HG02759 (cell line): ENCODE results near the gene UBR4.
"Not testable (repeated sequence)": the region's sequence is repeated elsewhere in the genome, so short reads cannot be mapped to it uniquely, and the experiment has no call there.

Source experiments
- ATAC-seq: cut with Tn5 transposase; IDR thresholded peaks from one replicate; pipeline ENCODE4 v1.9.1; 2021; ENCODE audit warnings: mild to moderate bottlenecking, moderate library complexity; ENCODE audit not compliant: unreplicated experiment

Gene UBR4

GRCh38 chr1:19220080-19220846, 10.2 kb upstream of the UBR4 start:
- no peak for ATAC-seq

GRCh38 chr1:19219451-19219850, 9.4 kb upstream of the UBR4 start:
- no peak for ATAC-seq

- ATAC-seq: not testable (repeated sequence)
Observed at GRCh38 chr1:19216585-19216984, 6.5 kb upstream of the UBR4 start.

DNA sequence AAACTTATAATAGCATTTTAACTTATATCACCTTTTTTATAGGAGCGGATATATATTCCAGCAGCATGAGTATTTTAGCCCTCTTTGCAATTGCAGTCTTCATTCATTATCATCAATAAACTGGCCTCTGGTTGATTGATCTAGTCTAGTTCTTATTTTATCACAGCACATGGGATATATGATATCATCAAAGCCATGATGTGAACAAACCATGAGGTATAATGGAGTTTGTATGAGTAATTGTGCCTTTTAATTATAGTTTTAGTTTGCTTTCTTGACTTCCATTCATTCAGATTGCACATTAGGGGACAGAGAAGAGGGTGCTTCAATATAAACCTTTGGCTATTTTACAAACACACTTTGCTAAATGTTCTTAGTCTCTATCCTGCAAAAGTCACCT, 3.5 kb upstream of the UBR4 start:
- ATAC-seq: no peak

GRCh38 chr1:19212167-19212566, 2.1 kb upstream of the UBR4 start:
- ATAC-seq: no peak

DNA sequence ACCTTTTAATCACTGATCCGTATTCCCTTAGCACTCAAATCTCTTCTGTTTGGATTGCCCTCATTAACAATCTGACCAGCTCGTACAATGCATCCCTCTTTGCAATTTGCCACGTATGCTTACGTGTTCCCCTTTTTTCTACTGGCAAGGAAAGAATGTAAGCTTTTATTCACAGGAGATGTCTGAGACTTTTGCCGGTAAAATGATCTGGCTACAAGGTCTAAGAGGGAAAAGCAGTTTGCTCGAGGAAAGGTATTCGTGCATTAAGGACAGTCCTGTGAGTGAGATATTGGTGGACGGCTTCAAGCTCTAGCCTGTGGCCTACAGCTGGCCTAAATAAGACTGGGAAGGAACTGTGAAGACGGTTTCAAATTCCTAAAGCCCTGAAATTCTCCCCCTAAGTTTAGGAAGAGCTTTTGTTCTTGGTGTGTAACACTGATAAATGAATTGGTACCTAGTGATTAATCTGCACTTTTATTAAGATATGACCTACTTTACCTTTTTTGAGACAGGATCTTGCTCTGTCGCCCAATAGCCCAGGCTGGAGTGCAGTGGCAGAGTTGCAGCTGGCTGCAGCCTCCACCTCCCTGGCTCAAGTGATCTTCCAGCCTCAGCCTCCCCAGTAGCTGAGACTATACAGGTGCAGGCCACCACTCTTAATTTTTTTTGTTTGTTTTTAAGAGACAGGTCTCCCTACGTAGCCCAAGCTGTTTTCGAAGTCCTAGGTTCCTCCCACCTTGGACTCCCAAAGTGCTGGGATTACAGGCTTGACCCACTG, 895 bp upstream of the UBR4 start:
- ATAC-seq: no peak

- ATAC-seq: peak; percentile 44
Observed at GRCh38 chr1:19209439-19209989, 552 bp downstream of the UBR4 start.

GRCh38 chr1:19208710-19209438, 1.2 kb downstream of the UBR4 start:
- no peak for ATAC-seq

GRCh38 chr1:19206947-19207346, 3.1 kb downstream of the UBR4 start:
- no peak for ATAC-seq

DNA sequence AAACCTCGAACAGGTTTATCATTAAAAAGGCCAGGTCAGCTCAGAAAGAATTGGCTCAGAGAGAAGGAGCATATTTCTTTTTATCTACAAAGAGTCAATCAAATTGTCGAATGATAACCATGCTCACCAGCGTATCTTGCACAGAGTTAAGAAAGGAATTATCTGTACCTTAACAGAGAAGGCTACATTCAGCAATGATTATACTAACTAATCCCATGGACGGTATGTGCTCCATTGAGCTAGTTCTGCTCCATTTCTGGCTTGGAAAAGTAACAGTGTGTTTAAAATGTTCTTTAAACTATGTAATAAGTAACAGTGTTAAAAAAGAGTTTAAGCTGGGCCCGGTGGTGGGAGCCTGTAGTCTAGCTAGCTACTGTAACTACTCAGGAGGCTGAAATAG, 4.2 kb downstream of the UBR4 start:
- ATAC-seq: no peak

GRCh38 chr1:19205403-19205802, 4.7 kb downstream of the UBR4 start:
- ATAC-seq: no peak

DNA sequence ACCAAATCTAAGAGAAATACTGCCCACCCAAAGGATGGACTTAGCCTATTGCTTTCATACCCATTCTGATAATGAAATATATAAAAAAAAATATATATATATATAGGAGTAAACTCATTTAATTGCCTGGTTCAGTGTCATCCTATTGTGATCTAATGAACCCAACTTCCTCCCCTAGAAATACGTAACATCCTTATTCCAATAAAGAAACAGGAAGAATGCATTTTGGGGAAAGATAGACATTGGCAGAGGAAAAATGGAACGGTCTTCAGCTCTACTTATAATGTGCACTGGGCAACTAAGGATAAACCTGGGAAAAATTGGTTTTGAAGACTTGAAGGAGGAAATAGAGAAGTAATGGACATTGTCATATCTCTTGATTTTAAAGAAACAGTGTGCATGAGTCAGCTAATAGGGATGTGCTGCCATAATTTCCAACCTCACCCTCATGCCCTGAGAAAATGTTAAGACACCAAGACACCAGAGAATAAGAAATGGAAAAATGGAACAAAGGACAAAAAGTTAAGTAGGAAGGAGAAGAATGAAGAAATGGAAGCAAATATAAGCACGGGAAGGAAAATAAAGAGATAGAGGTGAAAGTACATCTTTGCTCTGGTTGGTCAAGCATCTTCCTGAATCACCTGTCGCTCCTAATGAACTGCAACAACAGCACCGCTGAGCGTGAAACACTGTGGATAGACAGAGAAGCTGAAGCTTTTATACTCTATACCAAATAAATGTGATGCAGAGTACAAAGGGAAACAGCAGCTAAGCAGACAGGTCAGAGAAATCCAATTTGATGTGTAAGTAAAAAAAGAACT, 5.4 kb downstream of the UBR4 start:
- ATAC-seq: no peak

DNA sequence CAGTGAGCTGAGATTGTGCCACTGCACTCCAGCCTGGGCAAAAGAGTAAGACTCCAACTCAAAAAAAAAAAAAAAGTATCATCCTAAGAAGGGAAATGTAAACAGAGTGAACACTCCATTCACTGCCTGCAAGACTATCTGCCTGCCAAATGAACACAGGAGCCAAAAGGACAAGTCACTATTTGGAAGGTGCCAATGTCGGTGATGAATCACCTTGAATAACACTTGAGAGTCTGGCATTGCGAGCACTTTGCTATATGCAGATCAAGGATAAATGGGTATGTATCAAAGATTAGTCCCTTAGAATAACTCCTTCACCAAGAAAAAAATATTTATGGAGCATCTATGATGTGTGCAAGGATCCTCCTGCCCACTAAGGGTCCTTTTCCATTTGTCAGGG, 6.6 kb downstream of the UBR4 start:
- ATAC-seq: no peak

GRCh38 chr1:19202396-19202795, 7.7 kb downstream of the UBR4 start:
- no peak for ATAC-seq

DNA sequence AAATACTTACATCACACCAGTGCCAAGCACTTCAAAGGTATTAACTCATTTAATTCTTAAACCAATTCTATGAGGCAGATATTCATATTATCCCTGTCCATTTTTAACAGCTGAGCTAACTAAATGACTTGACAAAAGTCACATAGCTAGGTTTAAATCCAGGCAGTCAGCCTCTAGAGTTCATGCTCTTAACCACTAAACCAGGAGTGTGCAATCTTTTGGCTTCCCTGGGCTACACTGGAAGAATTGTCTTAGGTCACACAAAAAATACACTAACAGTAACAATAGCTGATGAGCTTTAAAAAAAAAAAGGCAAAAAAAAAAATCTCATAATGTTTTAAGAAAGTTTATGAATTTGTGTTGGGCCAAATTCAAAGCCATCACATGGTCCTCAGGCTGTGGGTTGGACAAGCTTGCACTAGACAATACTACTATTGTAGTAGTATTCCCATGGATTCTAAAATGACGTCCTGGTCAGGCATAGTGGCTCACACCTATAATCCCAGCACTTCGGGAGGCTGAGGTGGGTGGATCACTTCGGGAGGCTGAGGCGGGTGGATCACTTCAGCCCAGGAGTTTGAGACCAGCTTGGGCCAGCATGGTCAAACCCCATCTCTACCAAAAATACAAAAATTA, 10.0 kb downstream of the UBR4 start:
- no peak for ATAC-seq

- no peak for ATAC-seq
Observed at GRCh38 chr1:19199329-19199968, 10.6 kb downstream of the UBR4 start.

DNA sequence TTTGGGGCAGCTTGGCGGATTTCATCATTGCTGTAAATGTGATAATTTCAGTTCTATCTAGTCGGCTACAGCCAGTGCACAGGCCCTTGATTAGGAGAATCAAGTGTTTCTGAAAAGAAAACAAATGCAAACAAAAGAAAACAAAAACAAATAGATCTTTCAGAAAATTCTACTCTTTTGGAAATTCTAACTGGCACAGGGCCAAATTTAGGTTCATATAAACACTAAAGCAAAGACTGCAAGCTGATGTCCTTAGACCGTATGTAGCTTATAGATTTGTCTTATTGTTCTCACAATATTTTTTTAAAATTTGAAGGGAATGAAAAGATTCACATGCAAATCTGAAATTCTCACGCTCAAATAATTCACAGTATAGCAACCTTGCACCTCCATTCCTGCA, 11.2 kb downstream of the UBR4 start:
- no peak for ATAC-seq

- ATAC-seq: no peak
Observed at GRCh38 chr1:19197845-19198244, 12.2 kb downstream of the UBR4 start.

GRCh38 chr1:19196331-19196730, 13.7 kb downstream of the UBR4 start:
- no peak for ATAC-seq

DNA sequence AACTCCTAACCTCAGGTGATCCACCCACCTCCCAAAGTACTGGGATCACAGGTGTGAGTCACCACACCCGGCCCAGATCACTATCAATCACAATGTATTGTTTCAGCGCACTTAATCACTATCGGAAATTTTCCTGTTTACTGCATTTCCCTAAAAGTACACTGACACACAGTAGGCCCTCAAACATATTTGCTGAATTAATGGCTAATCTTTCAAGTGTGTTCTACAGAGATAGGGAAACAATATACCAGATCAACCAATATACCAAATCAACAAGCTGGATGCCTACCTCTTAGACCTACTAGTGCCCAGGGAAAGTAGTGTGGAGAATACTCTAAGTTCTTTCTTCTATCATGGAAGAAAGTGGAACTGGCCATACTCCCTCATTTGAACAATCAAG, 17.1 kb downstream of the UBR4 start:
- no peak for ATAC-seq
